ENCODE results near the gene CRB1. TPM values are rescaled to one million over a fixed set of nuclear protein-coding genes. Genes with fewer than 3 reads are reported as not detected.

CRB1 gene
- total and polyA plus RNA-seq, 2 experiments from 2014 or later = 0.27 to 0.56 TPM

GRCh38 chr1:197306381-197307062, 38.5 kb downstream of the CRB1 start:
- no peak for ATAC-seq
- H3K4me3 Mint-ChIP-seq = no peak overlapping the region

More at GRCh38 chr1:197306381-197307062, 38.5 kb downstream of the CRB1 start:
- Mint-ChIP-seq H3K9me3 (no peaks in the 10 kb centered on the region), H3K36me3 (ENCODE audit: low read depth) (no peaks in the 10 kb centered on the region), H3K4me1 (0 out of 3 replicates have a peak, but pooled peaks cover 2% of the 10 kb centered on the region), H3K27me3 (ENCODE audit: insufficient read depth, low read depth, poor library complexity) (peaks cover 2% of the 10 kb centered on the region), H3K27ac (no peak overlapping the region)
- Histone ChIP-seq H3K27ac (ENCODE audit: low read depth) (no peak overlapping the region), H3K4me3 (no peak overlapping the region), H3K36me3 (ENCODE audit: insufficient read depth) (no peaks in the 10 kb centered on the region), H4K20me1 (replicated peaks; ENCODE audit: insufficient read depth) (no peaks in the 10 kb centered on the region; the same call in 1 of the 2 replicates), H2AFZ (peak overlapping the region; percentile 82), H3K4me2 (no peak overlapping the region), H3K9me2 (ENCODE audit: insufficient read depth) (no peaks in the 10 kb centered on the region), H3K27me3 (ENCODE audit: insufficient read depth) (no peaks in the 10 kb centered on the region), H3K4me1 (ENCODE audit: insufficient read depth) (no peaks in the 10 kb centered on the region), H3K79me2 (replicated peaks; ENCODE audit: insufficient read depth) (no peaks in the 10 kb centered on the region), H3F3A (replicated peaks; ENCODE audit: low read depth) (no peaks in the 10 kb centered on the region)
- TF ChIP-seq EZH2phosphoT487 (IDR thresholded peaks at IDR 0.05; ENCODE audit: unreplicated experiment) (no peak), ETS1 (IDR thresholded peaks at IDR 0.05) (no peak), JUNB (IDR thresholded peaks at IDR 0.05; ENCODE audit: unreplicated experiment) (no peak), ZNF331 (CRISPR knock-in tag; IDR thresholded peaks at IDR 0.05; ENCODE audit: low read depth) (no peak), NANOG (IDR thresholded peaks at IDR 0.05; ENCODE audit: borderline replicate concordance) (no peak), EZH2 (IDR thresholded peaks at IDR 0.05; ENCODE audit: low read depth, unreplicated experiment) (no peak), POLR2AphosphoS5 (IDR thresholded peaks at IDR 0.05; ENCODE audit: low read depth) (no peak), ZNF114 (CRISPR knock-in tag; IDR thresholded peaks at IDR 0.05) (no peak), ZNF462 (CRISPR knock-in tag; IDR thresholded peaks at IDR 0.05) (no peak), STAT1 (IDR thresholded peaks at IDR 0.05; ENCODE audit: unreplicated experiment) (no peak)
- no peak for DNase-seq (ENCODE audit: low spot score)
